ENCODE data around the gene SEC24C.
"Not testable (repeated sequence)": the region's sequence is repeated elsewhere in the genome, so short reads cannot be mapped to it uniquely, and the experiment has no call there.

Gene SEC24C

GRCh38 chr10:73743905-73744663 lies at the start of gene SEC24C:
SEC24C (plus strand) TSS chr10:73744372; CDS start chr10:73746833, 2,461 bp downstream.
- ATAC-seq, result peak; percentile 90 to 91

- not testable (repeated sequence) for ATAC-seq
Measured at GRCh38 chr10:73695302-73695701, 48.9 kb upstream of the SEC24C start.

GRCh38 chr10:73697675-73698159 lies 46.5 kb upstream of the SEC24C start, which contains the start of gene AGAP5:
AGAP5 (minus strand) TSS chr10:73698109; CDS start chr10:73697755, 354 bp downstream.
- not testable (repeated sequence) for ATAC-seq

- ATAC-seq, result not testable (repeated sequence)
Measured at GRCh38 chr10:73698819-73699218, 45.4 kb upstream of the SEC24C start.

GRCh38 chr10:73703924-73704323 lies 40.2 kb upstream of the SEC24C start:
- ATAC-seq, result not testable (repeated sequence)

- ATAC-seq, result not testable (repeated sequence)
Measured at GRCh38 chr10:73705506-73706072, 38.6 kb upstream of the SEC24C start.

- ATAC-seq, result not testable (repeated sequence)
Measured at GRCh38 chr10:73706488-73706887, 37.7 kb upstream of the SEC24C start.

- ATAC-seq, result not testable (repeated sequence)
Measured at GRCh38 chr10:73707628-73708027, 36.5 kb upstream of the SEC24C start.

GRCh38 chr10:73708122-73708521 lies 36.0 kb upstream of the SEC24C start:
- not testable (repeated sequence) for ATAC-seq

GRCh38 chr10:73711683-73712082 lies 32.5 kb upstream of the SEC24C start:
- not testable (repeated sequence) for ATAC-seq

GRCh38 chr10:73713912-73714311 lies 30.3 kb upstream of the SEC24C start:
- ATAC-seq, result not testable (repeated sequence)

GRCh38 chr10:73714483-73714882 lies 29.7 kb upstream of the SEC24C start:
- not testable (repeated sequence) for ATAC-seq

- not testable (repeated sequence) for ATAC-seq
Measured at GRCh38 chr10:73715179-73716156, 28.7 kb upstream of the SEC24C start.

GRCh38 chr10:73716251-73716650 lies 27.9 kb upstream of the SEC24C start:
- no peak for ATAC-seq

GRCh38 chr10:73717556-73717955 lies 26.6 kb upstream of the SEC24C start:
- ATAC-seq, result no peak

- not testable (repeated sequence) for ATAC-seq
Measured at GRCh38 chr10:73720561-73720960, 23.6 kb upstream of the SEC24C start.

- ATAC-seq, result no peak
Measured at GRCh38 chr10:73723516-73723915, 20.7 kb upstream of the SEC24C start.

GRCh38 chr10:73729781-73730152 lies 14.4 kb upstream of the SEC24C start:
- ATAC-seq, result peak; percentile 47 to 59

GRCh38 chr10:73730153-73730906 lies 13.8 kb upstream of the SEC24C start:
- peak; percentile 89 to 91 for ATAC-seq

- ATAC-seq, result no peak
Measured at GRCh38 chr10:73731588-73732375, 12.4 kb upstream of the SEC24C start.

- ATAC-seq, result no peak
Measured at GRCh38 chr10:73732426-73732825, 11.7 kb upstream of the SEC24C start.
